ENCODE data around the gene IL1R1.
"Not testable (repeated sequence)": the region's sequence is repeated elsewhere in the genome, so short reads cannot be mapped to it uniquely, and the experiment has no call there.

Gene IL1R1

DNA sequence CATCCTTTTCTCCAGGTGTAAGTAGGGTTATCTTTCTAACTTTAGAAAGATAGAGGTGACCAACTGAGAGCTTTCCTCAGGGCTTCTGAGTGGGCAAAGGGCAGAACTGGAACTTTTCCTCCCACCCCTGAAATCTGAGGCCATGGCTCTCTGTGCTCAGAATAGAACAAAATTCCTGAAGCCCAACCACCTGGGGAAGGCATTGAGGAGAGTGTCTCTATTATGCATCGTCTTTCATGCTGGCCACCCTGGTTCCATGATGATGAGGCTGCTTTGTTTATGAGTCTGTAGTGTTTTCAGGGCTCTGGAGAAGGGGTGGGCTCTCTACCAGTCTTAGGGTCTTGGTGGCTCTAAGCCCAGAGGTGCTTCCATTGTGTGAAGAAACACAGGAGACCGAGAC, 30.7 kb upstream of the IL1R1 start:
- no peak for DNase-seq

DNA sequence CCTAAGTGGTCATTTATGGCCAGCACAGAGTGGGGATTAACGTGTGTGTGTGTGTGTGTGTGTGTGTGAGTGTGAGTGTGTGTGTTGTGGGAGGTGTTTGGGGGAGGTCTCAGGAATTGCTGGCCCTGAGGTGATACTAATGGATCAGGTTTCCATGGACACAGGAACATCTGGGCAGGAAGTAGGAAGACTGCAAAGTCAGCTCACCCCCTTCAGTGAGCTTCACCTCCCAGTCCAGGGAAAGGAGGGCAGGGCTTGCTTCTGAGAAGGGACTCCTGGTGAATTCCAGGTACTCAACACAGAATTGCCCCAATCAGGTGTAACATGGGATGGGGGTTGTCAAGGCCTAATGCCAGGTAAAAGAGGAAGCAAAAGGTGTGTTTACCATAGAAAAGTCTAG, 30.3 kb upstream of the IL1R1 start:
- DNase-seq: no peak

DNA sequence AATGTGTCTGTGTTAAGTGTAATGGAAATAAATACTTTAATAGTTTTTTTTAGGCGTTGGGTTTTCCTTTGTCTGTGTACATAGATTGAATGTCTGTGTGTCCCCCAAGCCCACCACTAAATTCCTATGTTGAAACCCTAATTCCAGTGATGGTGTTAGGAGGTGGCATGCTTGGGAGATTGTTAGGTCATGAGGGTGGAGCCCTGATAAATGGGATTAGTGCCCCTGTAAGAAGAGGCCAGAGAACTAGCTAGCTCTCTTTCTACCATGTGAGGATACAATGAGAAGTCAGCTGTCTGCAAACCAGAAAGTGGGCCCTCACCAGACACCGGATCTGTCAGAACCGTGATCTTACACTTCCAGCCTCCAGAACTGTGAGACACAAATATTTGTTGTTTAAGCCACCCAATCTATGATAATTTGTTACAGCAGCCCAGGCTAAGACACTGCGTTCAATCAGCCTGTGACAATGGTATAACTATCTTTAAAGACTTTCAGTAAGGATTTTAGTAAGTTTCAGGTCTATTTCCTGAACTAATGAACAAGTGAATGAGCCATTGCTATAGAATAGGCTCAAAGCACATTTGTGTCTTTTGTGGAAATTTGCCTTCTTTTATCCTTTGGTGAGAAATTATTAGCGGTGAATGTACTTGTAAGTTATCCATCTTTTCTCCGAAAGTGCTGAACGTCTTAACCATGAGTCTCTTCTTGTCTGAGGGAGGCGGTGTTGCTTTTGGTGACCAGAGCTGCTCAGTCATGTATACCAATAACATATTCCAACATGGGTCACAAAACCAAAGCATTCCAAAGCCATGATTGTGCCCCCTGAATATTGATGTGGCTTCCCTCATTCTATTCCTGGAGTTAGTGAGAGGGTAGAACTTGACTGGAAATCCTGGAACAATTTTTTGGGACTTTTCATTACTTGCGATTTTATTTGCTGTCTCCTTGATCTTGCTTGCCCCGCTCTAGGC, 29.6 kb upstream of the IL1R1 start:
- no peak for DNase-seq

DNA sequence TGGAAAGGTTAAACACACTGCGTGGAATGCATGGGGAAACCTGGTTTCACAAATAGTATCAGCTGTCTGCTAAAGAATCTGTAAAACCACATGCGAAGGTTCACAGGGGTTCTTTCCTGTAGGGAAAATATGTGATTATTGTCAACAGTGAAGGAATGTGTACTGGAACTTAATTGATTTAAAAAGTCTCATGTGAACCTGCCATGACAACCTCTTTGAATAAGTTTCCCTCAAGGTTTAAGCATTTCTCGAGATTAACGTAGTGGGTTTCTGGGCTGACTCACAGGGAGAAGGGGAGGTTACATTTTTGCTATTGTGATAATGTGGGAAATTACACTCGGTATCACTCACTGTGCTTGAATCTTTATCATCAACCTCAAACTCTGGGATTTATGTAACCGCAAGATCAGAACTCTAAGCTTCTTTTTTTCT, 28.2 kb upstream of the IL1R1 start:
- no peak for DNase-seq

DNA sequence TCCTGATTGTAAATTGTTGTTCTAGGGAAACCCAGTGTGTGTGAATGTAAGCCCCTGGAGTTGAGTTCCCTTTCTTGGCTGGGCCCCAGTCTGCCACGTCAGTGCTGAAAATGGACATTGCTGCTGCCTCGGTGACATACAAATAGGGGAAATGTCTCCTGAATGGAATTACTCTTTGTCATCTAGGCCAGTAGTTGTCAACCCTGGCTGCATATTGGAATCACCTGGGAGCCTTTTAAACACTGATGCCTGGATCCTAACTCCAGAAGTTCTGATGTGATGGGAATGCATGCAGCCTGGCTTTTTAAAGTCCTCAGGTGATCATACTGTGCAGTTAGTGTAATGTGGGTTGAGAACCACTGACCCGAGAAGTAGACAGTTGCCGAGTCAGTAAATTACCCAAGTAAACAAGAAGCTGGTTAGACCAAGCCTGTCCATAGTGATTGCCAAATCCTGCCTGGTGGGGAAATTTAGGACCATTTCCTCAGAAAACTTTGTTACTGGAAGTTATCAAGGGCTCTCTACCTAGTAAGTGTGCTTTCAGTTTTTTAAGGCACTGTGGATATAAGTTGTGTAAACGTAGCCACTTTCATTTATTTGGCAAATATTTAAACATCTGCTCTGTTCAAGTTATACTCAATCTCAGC, 27.6 kb upstream of the IL1R1 start:
- DNase-seq: no peak

DNA sequence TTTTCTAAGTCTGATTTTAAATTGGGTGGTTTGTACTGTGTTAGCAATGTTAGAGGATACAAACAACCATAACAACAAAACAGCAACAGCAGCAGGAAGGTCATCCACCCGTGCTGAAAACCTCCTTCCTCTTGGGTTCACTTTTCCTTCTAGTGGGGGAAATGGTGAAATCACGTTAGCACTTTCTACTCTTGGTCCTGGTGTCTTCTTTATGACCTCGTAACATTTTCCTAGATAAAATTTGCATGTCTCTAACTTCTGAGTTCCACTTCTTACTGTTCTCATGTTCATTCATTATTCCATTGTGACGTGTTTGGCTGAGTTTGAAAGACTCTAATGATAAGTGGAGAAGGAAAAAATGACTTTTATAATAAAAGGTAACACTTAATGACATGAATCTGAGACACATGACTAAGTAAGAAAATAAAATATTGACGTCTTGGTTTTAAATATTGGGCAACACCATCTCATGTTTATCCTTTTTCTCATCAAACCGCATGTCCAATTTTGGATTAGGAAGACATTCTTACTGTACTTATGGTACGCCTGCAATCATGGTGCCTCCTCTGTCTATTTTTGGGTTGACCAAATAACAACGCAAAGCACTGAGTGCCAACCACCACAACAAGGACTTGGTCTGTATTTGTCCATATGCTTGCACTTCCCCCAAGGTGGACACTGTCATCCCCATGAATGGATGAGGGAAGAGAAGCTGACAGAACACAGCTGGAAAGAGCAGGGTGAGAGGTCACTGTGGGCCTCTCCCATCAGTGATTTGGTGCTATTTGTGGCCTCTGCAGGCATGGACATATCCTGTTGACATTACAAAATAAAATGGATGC, 25.7 kb upstream of the IL1R1 start:
- DNase-seq: no peak

DNA sequence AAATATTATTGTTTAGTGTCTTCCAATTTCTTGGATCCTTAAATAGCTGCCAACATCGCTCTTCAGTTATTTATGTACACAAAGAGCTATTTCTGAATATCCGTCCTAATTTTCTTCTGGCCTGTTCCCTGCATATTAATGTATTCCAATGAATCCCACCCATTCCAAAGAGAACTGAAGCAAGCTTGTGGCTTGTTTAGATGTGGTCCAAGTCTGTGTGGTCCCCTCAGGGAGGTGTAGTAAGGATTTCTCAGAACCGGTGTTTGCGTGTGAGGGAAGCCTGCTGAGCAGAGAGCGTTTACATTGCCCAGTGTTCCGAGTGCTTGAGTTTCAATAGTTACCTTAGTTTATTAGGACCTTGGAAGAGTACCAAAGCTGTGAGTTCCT, 25.1 kb upstream of the IL1R1 start:
- DNase-seq: no peak

DNA sequence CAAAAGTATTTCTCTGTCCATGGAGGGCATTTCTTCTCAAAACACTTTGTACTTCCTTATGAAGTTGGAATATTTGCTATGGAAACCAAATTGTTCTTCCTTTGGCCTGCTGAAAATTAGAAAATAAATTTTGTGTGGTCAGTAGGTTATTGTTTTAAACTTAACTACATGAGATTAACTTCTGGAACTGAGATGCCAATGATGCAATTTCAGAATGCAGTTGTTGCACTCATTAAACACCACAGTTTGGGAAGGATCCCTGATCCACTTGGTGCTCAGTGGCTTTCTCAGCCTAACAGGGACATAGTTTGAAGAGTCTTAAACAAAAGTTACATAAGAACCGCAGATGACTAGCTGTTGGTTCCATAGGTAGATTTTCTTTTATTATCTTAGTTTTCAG, 23.3 kb upstream of the IL1R1 start:
- no peak for DNase-seq

DNA sequence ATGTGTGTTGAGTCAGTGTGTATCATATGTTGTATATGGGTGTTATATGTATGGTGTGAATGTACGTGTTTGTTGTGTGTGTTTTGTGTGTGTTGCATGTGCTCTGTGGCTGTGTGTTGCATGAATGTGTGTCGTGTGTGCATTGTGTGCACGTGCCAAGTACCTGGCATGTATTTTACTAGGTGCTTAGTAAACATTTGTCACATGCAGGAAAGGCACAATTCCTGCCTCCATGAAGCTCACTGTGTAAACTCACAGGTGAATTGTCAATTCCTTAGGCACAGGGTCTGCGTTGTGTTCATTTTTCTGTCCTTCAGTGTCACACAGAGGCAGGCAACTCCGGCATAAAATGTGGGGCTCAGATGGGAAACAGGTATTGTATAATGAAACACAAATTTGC, 22.3 kb upstream of the IL1R1 start:
- no peak for DNase-seq

DNA sequence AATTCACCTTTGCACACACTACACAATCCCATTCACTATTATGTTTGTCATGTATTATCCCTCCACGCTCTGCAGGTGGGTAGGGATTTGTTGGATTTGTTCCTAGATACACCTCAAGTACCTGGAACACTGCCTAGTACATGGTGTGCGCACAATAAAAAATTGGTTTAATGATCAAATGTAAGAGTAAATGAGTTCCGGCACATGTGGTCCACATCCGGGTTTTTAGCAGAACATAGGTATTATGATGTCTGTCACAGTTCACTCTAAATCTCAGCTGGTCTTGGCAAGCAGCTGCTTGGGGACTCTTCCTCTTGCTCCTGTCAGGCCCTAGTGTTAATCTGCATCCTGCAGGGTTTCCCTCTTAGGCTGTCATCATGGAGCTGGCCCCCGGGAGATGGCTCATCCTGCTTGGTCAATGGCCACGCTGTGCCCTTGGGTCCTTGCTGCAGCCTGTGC, 21.8 kb upstream of the IL1R1 start:
- no peak for DNase-seq

DNA sequence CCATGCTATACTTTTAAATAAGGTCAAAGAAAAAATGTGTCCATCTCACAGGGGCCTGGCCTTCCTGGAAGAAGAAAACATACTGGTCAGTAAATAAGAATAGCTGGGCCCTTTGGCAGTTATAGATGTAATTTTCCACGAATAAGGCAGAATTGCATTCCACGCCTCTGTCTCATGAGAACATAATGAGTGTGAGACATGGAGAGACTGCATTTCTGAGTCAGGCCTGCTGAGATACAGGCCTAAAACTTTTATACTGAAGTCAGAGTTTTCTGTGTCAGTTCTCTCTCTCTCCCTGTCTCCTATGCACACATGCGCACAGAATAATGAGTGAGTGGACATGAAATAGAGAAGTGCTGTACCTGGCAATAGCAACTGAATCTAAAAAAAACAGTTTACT, 20.4 kb upstream of the IL1R1 start:
- DNase-seq: no peak

DNA sequence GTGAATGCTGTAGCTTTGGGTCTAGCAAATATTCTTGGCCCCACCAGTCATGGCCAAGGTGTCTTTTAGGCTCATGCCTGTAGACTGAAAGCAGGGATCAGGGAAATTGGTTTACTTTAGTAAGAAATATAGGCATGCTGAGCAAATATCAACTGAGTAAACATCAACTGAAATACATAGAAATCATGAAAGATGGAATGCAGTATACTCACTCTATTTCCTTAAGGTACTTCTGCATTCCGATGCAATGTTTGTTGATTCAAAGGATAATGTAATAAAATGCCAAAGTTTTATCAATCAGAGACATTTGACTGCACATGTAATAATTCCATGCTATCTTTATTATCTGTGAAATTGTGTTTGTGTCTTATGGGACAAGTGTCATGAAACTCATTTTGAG, 19.6 kb upstream of the IL1R1 start:
- DNase-seq: no peak

DNA sequence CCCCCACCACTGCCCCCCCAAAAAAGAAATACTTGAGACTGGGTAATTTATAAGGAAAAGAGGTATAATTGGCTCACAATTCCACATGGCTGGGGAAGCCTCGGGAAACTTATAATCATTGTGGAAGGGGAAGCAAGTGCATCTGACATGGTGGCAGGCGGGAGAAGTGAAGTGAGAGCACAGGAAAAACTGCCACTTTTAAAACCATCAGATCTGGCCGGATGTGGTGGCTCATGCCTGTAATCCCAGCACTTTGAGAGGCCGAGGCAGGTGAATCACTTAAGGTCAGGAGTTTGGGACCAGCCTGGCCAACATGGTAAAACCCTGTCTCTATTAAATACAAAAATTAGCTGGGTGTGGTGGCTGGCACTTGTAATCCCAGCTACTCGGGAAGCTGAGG, 18.1 kb upstream of the IL1R1 start:
- DNase-seq: not testable (repeated sequence)

DNA sequence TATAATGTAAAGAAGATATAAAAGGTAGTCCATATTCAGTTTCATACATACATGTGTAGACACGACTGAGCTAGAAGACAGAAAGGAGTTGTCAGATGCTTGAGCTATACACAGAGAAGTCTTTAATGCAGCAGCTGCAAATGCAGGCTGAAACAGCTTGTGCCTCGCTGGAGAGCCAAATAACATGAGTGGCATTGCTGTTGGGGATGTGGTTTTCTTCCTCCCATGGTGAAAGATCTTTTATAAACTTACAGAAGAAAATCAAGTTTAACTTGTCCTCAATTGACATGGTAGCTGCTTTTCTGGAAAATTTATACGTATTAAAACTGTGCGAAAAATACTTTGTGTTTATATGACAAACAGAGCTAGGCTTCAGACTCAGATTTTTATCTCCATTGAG, 16.4 kb upstream of the IL1R1 start:
- no peak for DNase-seq

DNA sequence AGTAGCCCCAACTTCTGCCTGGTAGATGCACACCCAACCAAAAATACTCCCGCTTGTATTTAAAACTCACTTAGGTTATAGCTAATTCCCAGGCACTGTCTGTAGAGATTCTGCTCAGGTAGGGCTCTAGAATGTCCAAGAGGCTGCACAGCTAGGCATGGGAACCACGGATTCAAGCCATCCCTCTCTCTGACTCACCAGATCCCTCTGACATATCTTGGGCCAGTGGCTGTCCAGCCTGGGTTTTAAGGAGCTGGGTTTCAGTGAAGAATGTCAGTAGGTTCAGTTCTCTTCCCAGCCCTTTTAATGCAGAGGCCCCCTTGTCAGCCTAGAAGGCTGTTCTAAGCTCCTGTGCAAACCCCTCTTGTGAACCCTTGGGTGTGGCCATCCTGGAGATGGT, 15.9 kb upstream of the IL1R1 start:
- no peak for DNase-seq

DNA sequence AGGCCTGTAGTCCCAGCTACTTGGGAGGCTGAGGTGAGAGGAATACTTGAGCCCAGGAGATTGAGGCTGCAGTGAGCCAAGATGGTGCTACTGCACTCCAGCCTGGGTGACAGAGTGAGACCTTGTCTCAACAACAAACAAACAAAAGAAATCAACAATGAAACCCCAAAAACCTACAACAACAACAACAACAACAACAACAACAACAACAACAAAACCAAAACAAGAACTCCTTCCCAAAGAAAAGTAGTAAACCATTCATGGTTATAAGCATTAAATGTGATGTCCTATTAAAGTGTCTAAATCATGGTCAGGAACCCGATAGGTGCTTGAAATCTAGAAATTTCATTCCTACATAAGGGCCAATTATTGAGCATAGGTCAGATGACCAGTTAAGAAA, 13.5 kb upstream of the IL1R1 start:
- no peak for DNase-seq

DNA sequence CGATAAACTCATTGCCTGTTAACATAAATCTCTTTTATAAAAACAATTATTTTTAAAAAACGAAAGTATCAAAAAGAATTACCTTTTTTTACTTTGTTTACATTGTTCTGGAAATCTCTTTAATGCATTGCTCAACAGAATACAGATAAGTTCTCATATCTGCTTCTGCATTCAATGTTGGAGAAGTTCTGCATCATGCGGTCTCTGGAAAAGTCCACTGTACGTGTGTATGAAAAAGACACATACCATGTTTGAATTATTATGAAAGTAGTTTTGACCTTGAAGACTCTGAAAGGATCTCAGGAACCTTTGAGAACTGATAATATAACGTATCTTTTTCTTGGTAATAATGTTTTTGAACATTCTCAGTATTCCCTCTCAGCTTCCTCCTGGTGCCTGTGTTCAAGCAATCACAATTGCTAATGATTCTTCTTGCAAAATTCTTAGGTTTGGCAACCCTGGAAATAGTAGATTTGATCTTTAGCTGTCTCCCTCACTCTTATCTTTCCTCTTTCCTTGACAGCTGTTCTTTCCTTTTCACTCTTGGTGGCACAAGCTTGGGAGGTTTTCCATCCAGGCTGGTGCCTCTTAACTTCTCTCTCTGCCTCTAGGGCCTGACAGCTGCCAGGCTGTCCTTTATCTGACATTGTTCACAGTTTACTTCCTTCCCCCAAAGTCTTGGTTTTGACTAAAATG, 12.4 kb upstream of the IL1R1 start:
- DNase-seq: no peak

DNA sequence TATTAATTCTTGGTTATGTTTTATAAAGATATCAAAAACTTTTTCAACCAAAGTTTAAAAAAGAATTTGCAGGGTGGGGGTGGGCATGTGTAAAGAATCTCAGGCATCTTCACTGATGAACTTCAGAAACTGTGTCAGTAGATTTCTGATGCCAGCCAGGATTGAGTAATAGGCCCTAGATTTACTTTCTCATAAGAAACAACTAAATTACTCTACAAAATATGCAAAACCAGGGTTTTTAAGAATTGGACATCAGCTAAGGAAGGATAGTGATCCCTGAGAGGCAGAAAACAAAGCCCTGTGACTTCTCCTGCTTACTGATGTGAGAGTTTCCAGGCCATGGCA, 11.9 kb upstream of the IL1R1 start:
- no peak for DNase-seq

DNA sequence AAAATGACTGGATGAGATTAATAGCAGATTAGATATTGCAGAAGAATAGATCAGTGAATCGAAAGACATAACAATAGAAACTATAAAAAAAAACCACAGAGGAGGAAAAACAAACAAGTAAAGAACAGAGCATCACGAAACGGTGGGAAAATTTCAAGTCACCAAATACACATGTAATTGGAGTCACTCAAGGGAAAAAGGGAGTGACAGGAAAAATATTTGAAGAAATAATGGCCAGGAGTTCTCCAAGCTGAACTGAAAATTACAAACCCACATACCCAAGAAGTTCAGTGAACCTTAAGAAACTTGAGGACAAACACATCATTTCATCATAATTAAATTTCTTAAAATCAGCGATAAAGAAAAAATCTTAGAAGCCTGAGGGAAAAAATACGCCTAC, 11.0 kb upstream of the IL1R1 start:
- no peak for DNase-seq

DNA sequence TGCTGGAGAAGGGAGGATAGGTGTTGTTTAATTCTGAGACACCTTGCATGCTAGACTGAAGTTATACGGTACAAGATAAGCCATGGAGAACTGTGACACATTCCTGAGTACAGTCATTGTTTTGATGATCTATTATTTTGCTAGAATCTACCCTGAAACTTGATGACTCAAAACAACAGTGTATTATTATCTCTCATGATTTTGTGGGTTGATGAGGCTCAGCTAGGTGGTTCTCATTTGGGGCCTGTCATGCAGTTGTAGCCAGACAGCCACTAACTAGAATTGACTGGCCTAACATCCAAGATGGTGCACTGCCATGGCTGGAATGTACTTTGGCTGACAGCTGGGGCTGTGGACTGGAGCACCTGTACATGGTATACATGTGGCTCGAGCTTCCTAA, 5.4 kb upstream of the IL1R1 start:
- no peak for DNase-seq

DNA sequence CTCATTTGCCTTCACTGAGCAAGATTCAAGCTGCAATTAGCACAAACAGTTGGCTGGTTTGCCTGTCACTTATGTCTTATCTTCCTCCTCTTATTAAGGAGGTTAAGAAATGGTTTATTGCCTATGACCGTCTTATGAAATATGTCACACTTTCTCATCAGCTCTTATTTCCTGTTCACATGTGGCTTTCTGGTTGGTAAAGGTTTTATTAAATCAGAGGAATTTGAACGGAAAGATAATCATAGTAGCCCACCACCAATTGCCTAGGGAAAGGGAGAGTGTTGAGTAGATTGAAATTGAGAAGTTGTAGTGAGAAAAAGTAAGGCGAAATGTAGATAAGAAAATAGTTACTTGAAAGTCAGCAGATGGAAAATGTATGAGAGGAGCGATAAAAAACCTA, 4.2 kb upstream of the IL1R1 start:
- no peak for DNase-seq

DNA sequence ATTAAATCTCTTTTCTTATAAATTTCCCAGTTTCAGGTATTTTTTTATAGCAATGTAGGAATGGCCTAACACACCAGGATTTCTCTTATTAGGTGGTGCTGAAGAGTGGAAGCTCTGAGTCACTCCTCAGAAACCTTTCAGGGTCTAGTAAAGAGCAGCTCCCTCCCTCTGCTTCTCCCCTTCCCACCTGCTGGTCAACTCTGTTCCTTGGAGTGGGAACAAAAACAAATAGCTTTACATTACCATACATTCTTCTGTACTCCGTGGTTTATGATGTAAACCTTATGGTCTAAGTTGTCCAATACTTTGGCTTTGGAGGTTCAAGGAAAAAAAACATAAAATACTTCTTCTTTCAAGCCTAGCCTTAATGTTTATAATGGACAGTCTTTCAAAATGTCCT, 2.7 kb upstream of the IL1R1 start:
- no peak for DNase-seq

DNA sequence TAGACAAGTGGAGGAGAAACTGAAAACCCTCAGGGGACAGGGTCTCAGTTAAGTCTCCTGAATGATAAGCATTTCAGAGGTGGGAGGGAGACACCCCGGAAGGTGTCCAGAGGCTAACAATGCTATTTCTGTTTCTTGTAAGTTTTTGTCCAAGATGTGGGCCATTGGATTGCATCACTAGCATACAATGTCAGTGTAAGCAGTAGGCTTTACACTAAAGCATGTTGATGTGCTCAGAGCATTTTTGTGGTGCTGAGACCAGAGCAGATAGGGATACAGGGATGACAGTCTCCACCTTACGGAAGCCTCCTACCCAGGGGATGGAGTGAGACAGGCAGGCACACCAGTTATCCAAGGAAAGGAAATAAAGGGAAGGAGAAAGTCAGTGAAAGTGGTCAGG, 2.2 kb upstream of the IL1R1 start:
- DNase-seq: no peak

All from NCI-H1436 (cell line).